HepG2 (cell line): ENCODE measurements around the gene JAZF1. TPM values are rescaled to one million over a fixed set of nuclear protein-coding genes. Genes with fewer than 3 reads are reported as not detected.

Source experiments
- ATAC-seq: fragments of 200-7000 bp; cut with Tn5 transposase; 3 replicates; pipeline ENCODE4 v1.9.1; 2020; ENCODE audit warnings: mild to moderate bottlenecking, moderate library complexity
- BruUV-seq: library from RNA; stranded (reverse); fragments of 400-500 nt; replicated peaks from 2 replicates; lab custom pipeline; 2021; lab: Mats Ljungman, UMichigan
- CTCF ChIA-PET: fragments of 300-600 bp; formaldehyde crosslinking; extraction: SDS; loops from one replicate; lab custom pipeline; 2021; ENCODE audit warnings: low total read pairs, inconsistent platforms, low intra/inter-chr PET ratio; lab: Yijun Ruan, JAX
- POLR2A ChIA-PET: fragments of 350-600 bp; sonication (Branson Sonifier 250); formaldehyde crosslinking; loops from one replicate; lab custom pipeline; 2020; ENCODE audit warnings: antibody characterized with exemption, inconsistent platforms; lab: Yijun Ruan, JAX
- DNase-seq: peaks from one replicate; pipeline ENCODE4 v3.0.0-alpha.2; 2015; ENCODE audit warnings: low spot score
- FAIRE-seq: peaks from 3 replicates; lab custom pipeline; 2011; peaks lifted over from hg19 to GRCh38; lab: Jason Lieb, UNC
- H2AFZ ChIP-seq: one replicate; pipeline ENCODE4 v1.6.1; 2011; ENCODE audit warnings: low read length, inconsistent platforms
- H3K27ac ChIP-seq: fragments of 300-600 bp; 3 replicates; pipeline ENCODE4 v1.8.0; 2011; ENCODE audit warnings: mixed run types, mild to moderate bottlenecking, mixed read lengths, low read length, inconsistent platforms; ENCODE audit not compliant: insufficient read depth; ENCODE audit errors: extremely low read length
- H3K27me3 ChIP-seq, 2 experiments: fragments of 200-600 bp in 1 of 2; 2 replicates in 1 of 2; 3 replicates in 1 of 2; pipeline versions ENCODE4 v1.6.0 to v1.8.0; 2011; ENCODE audit warnings: low read length in 2 of 2, mild to moderate bottlenecking in 2 of 2, moderate library complexity in 2 of 2, inconsistent platforms in 1 of 2; ENCODE audit not compliant: insufficient read depth in 2 of 2, control insufficient read depth in 1 of 2
- H3K36me3 ChIP-seq, 2 experiments: fragments of 200-600 bp in 1 of 2; replicated peaks in 1 of 2; 2 replicates in 1 of 2; 3 replicates in 1 of 2; pipeline versions ENCODE4 v1.5.1 to v1.8.0; 2011; ENCODE audit warnings: low read length in 2 of 2, inconsistent platforms in 1 of 2; ENCODE audit not compliant: insufficient read depth in 2 of 2, control insufficient read depth in 1 of 2
- H3K4me1 ChIP-seq: 2 replicates; pipeline ENCODE4 v1.5.1; 2012; ENCODE audit warnings: low read length, inconsistent platforms; ENCODE audit not compliant: insufficient read depth
- H3K4me2 ChIP-seq: 2 replicates; pipeline ENCODE4 v1.6.0; 2011; ENCODE audit warnings: low read depth, low read length, inconsistent platforms
- H3K4me3 ChIP-seq, 3 experiments: fragments of 200-600 bp in 1 of 3; sonication (generic), shearing (Covaris generic) in 1 of 3; replicated peaks in 1 of 3; 2 replicates each; pipeline ENCODE4 v1.5.1; 2011 to 2016; ENCODE audit warnings: low read length in 3 of 3, inconsistent platforms in 2 of 3, low read depth in 2 of 3, mild to moderate bottlenecking in 2 of 3, control low read depth in 1 of 3, mixed read lengths in 1 of 3; ENCODE audit not compliant: insufficient read depth in 1 of 3
- H3K79me2 ChIP-seq: one replicate; pipeline ENCODE4 v1.6.1; 2011; ENCODE audit warnings: low read length, inconsistent platforms; ENCODE audit not compliant: insufficient read depth
- H3K9ac ChIP-seq: 2 replicates; pipeline ENCODE4 v1.6.0; 2011; ENCODE audit warnings: mild to moderate bottlenecking, low read depth, low read length, inconsistent platforms; ENCODE audit not compliant: insufficient read depth
- H3K9me3 ChIP-seq: 2 replicates; pipeline ENCODE4 v1.5.1; 2012; ENCODE audit warnings: mild to moderate bottlenecking, low read length
- H4K20me1 ChIP-seq: 2 replicates; pipeline ENCODE4 v1.6.0; 2011; ENCODE audit warnings: inconsistent platforms, mild to moderate bottlenecking, low read length, moderate library complexity; ENCODE audit not compliant: insufficient read depth
- ARNT2 ChIP-seq: sonication (generic); formaldehyde crosslinking; IDR thresholded peaks from 2 replicates; pipeline ENCODE4 v1.8.0; 2022; ENCODE audit warnings: mild to moderate bottlenecking, low read depth, missing genetic modification reagents, moderate library complexity
- DNMT1 ChIP-seq: sonication (generic); formaldehyde crosslinking; IDR thresholded peaks from 2 replicates; pipeline ENCODE4 v1.5.1; 2020; ENCODE audit warnings: mild to moderate bottlenecking, missing genetic modification reagents
- FOXO1 ChIP-seq: sonication (generic); formaldehyde crosslinking; IDR thresholded peaks from 2 replicates; pipeline ENCODE4 v1.4.0; 2020; ENCODE audit warnings: missing genetic modification reagents
- NCOA1 ChIP-seq: sonication (generic); formaldehyde crosslinking; IDR thresholded peaks from 2 replicates; pipeline ENCODE4 v1.9.0; 2021; ENCODE audit warnings: missing genetic modification reagents
- PHB2 ChIP-seq: fragments of 450-650 bp; IDR thresholded peaks from 2 replicates; pipeline ENCODE4 v1.6.1; 2018; ENCODE audit not compliant: partially characterized antibody
- ZBTB21 ChIP-seq: sonication (generic); formaldehyde crosslinking; IDR thresholded peaks from 2 replicates; pipeline ENCODE4 v1.4.0; 2020; ENCODE audit warnings: missing genetic modification reagents
- ZNF274 ChIP-seq: sonication (generic); formaldehyde crosslinking; IDR thresholded peaks from 2 replicates; pipeline ENCODE4 v1.5.1; 2020; ENCODE audit warnings: mild to moderate bottlenecking, missing genetic modification reagents
- ZNF350 ChIP-seq: sonication (generic); formaldehyde crosslinking; IDR thresholded peaks from 2 replicates; pipeline ENCODE4 v1.4.0; 2020; ENCODE audit warnings: mild to moderate bottlenecking, low read depth, missing genetic modification reagents, borderline replicate concordance
- WGBS: methylation state at CpG from one replicate; pipeline ENCODE4 v1.1.6; 2017; ENCODE audit warnings: low lambda C conversion rate; 5-methylcytosine and 5-hydroxymethylcytosine counted together
- in situ Hi-C: cut with HindIII; loops from 2 replicates; pipeline ENCODE4 v1.10.0; 2017; ENCODE audit warnings: low pct_unique_long_range_greater_than_20kb; ENCODE audit not compliant: extremely low pct_ligation_motif_present
- intact Hi-C: fragments of 100-400 bp; cut with micrococcal nuclease; formaldehyde crosslinking; loops from one replicate; pipeline ENCODE4 v1.10.0; 2022; ENCODE audit not compliant: unreplicated experiment
- polyA plus RNA-seq, 8 experiments: library from polyadenylated mRNA; depleted of rRNA in 3 of 8; stranded (reverse) in 7 of 8; unstranded in 1 of 8; fragments of >200 nt; fragmentation: Illumina TruSeq in 4 of 8; extraction: Trizol in 4 of 8; gene quantifications; 2 replicates each; pipeline versions ENCODE4 v1.2.1 to v1.2.3, GENCODE V29; 2011 to 2016; ENCODE audit warnings: low read depth in 4 of 8, missing spikeins in 1 of 8, mixed read lengths in 1 of 8; ENCODE audit not compliant: insufficient read depth in 1 of 8
- total RNA-seq, 5 experiments: library from RNA; depleted of rRNA; stranded (reverse); fragments of >200 nt; fragmentation: Illumina TruSeq; extraction: Trizol; gene quantifications; 2 replicates each; pipeline ENCODE4 v1.2.3, GENCODE V29; 2016; ENCODE audit warnings: low read depth in 1 of 5
- TF ChIP-seq, protein P1 (sequence below): sonication (generic); formaldehyde crosslinking; IDR thresholded peaks from 2 replicates; pipeline ENCODE4 v1.9.0; 2021; ENCODE audit warnings: mild to moderate bottlenecking, missing genetic modification reagents
- TF ChIP-seq, protein P2 (sequence below): sonication (generic); formaldehyde crosslinking; IDR thresholded peaks from 2 replicates; pipeline ENCODE4 v1.5.0; 2020; ENCODE audit warnings: mild to moderate bottlenecking, missing genetic modification reagents

The JAZF1 gene
- total and polyA plus RNA-seq, 2 of the 13 experiments (the other 11 are each of a cell fraction or from before 2014, with no cell fraction given) = not detected

DNA sequence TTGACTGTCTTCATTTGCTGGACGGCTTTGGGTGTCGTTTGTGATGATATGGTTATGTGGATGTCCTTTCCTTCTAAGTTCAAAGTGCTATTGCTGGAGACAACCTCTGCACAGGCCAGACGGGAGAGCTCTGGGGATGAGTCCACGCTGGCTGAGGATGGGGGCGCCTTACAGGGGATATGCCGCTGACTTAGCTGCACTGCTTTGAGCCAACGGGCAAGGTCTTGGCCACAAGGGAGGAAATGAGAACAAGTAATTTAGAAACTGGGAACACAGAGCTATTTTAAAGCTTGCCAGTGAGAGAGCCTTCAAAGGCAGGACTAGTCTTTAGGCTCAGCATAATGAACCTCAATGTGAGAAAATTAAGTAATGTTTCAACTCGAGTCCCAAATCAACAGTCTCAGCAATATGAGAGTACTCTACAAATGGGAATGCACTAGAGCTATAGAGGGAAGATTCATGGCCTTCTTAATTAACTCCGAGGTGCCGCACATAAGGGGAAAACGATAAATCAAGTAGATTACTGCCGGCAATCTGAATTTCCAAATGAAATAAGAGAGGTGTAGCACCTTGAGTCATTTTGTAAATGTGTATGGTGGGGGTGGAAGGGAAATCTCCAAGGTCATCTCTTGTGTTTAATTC lies 209.3 kb downstream of the JAZF1 start:
- Histone ChIP-seq H3K4me1 (no peaks in the 10 kb centered on the region), H3K27me3 (peaks cover 0 to 5% of the 10 kb centered on the region in 2 experiments; a peak in 1 of 5 replicates), H2AFZ (no peak overlapping the region), H4K20me1 (no peaks in the 10 kb centered on the region), H3K4me3 (no peak overlapping the region), H3K4me2 (no peak overlapping the region), H3K79me2 (no peaks in the 10 kb centered on the region), H3K9ac (no peak overlapping the region), H3K36me3 (no peaks in the 10 kb centered on the region), H3K27ac (no peak overlapping the region), H3K9me3 (no peaks in the 10 kb centered on the region)
- ATAC-seq (no peak), FAIRE-seq (no peak), DNase-seq (no peak)
- BruUV-seq = no TSS peak
- in situ Hi-C loops (no loop called here), intact Hi-C loops (no loop called here)
- ChIA-PET POLR2A (no interaction called here), CTCF (no interaction called here)
- 38% methylated on average over 12 of the region's 12 CpGs for WGBS
- no peak for TF ChIP-seq ZNF274 (CRISPR knock-in tag)
- TF ChIP-seq DNMT1 = no peak
- TF ChIP-seq ARNT2 (CRISPR knock-in tag) = no peak
- TF ChIP-seq ZNF350 (CRISPR knock-in tag) = no peak
- TF ChIP-seq PHB2 = no peak
- no peak for TF ChIP-seq ZBTB21 (CRISPR knock-in tag)
- no peak for TF ChIP-seq FOXO1 (CRISPR knock-in tag)
- TF ChIP-seq NCOA1 (CRISPR knock-in tag) = no peak

DNA sequence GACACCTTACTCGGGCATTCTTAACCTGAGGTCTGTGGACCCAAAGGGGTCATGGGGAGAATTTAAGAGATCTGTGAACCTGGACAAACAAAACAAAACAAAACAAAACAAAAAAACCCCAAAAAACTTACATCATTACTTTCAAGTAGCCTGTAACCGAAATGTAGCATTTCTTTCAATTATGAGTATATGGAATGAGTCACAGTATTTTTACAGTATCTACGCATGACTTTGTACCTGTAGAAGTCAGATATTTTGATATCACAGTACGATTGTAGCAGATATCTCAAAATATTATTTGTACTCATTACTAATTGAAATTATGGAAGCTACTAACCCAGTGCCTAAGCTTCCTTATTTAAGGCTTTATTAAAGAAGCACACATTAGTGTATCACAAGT lies 210.2 kb downstream of the JAZF1 start:
- 22% methylated on average over 4 of the region's 4 CpGs for WGBS
- in situ Hi-C loops = no loop called here
- no peak overlapping the region for H3K27ac ChIP-seq
- no peaks in the 10 kb centered on the region for H3K79me2 ChIP-seq
- no peak overlapping the region for H2AFZ ChIP-seq
- H3K9ac ChIP-seq = no peak overlapping the region
- H3K36me3 ChIP-seq = no peaks in the 10 kb centered on the region
- H3K4me3 ChIP-seq = no peak overlapping the region
- POLR2A ChIA-PET = no interaction called here
- intact Hi-C loops = no loop called here
- ATAC-seq (no peak), FAIRE-seq (no peak), DNase-seq (no peak)
- CTCF ChIA-PET = no interaction called here
- peaks cover 0 to 9% of the 10 kb centered on the region in 2 experiments; a peak in 1 of 5 replicates for H3K27me3 ChIP-seq
- H3K4me1 ChIP-seq = no peaks in the 10 kb centered on the region
- no peak overlapping the region for H3K4me2 ChIP-seq
- no peaks in the 10 kb centered on the region for H4K20me1 ChIP-seq
- no peaks in the 10 kb centered on the region for H3K9me3 ChIP-seq
- no TSS peak for BruUV-seq
- TF ChIP-seq, protein P1, sequence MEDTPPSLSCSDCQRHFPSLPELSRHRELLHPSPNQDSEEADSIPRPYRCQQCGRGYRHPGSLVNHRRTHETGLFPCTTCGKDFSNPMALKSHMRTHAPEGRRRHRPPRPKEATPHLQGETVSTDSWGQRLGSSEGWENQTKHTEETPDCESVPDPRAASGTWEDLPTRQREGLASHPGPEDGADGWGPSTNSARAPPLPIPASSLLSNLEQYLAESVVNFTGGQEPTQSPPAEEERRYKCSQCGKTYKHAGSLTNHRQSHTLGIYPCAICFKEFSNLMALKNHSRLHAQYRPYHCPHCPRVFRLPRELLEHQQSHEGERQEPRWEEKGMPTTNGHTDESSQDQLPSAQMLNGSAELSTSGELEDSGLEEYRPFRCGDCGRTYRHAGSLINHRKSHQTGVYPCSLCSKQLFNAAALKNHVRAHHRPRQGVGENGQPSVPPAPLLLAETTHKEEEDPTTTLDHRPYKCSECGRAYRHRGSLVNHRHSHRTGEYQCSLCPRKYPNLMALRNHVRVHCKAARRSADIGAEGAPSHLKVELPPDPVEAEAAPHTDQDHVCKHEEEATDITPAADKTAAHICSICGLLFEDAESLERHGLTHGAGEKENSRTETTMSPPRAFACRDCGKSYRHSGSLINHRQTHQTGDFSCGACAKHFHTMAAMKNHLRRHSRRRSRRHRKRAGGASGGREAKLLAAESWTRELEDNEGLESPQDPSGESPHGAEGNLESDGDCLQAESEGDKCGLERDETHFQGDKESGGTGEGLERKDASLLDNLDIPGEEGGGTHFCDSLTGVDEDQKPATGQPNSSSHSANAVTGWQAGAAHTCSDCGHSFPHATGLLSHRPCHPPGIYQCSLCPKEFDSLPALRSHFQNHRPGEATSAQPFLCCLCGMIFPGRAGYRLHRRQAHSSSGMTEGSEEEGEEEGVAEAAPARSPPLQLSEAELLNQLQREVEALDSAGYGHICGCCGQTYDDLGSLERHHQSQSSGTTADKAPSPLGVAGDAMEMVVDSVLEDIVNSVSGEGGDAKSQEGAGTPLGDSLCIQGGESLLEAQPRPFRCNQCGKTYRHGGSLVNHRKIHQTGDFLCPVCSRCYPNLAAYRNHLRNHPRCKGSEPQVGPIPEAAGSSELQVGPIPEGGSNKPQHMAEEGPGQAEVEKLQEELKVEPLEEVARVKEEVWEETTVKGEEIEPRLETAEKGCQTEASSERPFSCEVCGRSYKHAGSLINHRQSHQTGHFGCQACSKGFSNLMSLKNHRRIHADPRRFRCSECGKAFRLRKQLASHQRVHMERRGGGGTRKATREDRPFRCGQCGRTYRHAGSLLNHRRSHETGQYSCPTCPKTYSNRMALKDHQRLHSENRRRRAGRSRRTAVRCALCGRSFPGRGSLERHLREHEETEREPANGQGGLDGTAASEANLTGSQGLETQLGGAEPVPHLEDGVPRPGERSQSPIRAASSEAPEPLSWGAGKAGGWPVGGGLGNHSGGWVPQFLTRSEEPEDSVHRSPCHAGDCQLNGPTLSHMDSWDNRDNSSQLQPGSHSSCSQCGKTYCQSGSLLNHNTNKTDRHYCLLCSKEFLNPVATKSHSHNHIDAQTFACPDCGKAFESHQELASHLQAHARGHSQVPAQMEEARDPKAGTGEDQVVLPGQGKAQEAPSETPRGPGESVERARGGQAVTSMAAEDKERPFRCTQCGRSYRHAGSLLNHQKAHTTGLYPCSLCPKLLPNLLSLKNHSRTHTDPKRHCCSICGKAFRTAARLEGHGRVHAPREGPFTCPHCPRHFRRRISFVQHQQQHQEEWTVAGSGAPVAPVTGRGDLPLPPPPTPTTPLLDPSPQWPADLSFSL (CRISPR knock-in tag) = no peak
- TF ChIP-seq, protein P2, sequence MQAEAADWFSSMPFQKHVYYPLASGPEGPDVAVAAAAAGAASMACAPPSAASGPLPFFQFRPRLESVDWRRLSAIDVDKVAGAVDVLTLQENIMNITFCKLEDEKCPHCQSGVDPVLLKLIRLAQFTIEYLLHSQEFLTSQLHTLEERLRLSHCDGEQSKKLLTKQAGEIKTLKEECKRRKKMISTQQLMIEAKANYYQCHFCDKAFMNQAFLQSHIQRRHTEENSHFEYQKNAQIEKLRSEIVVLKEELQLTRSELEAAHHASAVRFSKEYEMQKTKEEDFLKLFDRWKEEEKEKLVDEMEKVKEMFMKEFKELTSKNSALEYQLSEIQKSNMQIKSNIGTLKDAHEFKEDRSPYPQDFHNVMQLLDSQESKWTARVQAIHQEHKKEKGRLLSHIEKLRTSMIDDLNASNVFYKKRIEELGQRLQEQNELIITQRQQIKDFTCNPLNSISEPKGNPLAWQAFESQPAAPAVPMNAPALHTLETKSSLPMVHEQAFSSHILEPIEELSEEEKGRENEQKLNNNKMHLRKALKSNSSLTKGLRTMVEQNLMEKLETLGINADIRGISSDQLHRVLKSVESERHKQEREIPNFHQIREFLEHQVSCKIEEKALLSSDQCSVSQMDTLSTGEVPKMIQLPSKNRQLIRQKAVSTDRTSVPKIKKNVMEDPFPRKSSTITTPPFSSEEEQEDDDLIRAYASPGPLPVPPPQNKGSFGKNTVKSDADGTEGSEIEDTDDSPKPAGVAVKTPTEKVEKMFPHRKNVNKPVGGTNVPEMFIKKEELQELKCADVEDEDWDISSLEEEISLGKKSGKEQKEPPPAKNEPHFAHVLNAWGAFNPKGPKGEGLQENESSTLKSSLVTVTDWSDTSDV (CRISPR knock-in tag) = no peak
